Effector memory CD8-positive, alpha-beta T cell (primary cell): ENCODE results near the gene EFNA4.
A peak's percentile ranks its signal among the peaks of the same experiment; 100 is the strongest.

ENCODE experiments used
- ATAC-seq: fragments of 150-1000 bp; cut with Tn5 transposase; replicated peaks from 2 replicates; pipeline ENCODE4 v1.10.0; 2021; ENCODE audit warnings: mild to moderate bottlenecking, moderate library complexity
- DNase-seq, 3 experiments: peaks; one replicate each; pipeline ENCODE4 v3.0.0; 2021
- H3K27ac Mint-ChIP-seq, 2 donors: one replicate each; pipeline ENCODE4 v1.8.0; 2022; ENCODE audit warnings: mild to moderate bottlenecking in 2 of 2, mixed read lengths in 2 of 2, moderate library complexity in 2 of 2
- H3K27me3 Mint-ChIP-seq, 2 donors: one replicate each; pipeline ENCODE4 v1.8.0; 2022; ENCODE audit warnings: mixed read lengths in 2 of 2
- H3K36me3 Mint-ChIP-seq: one replicate; pipeline ENCODE4 v1.8.0; 2022; ENCODE audit warnings: mild to moderate bottlenecking, moderate library complexity, mixed read lengths; ENCODE audit not compliant: insufficient read depth
- H3K4me1 Mint-ChIP-seq, 2 donors: one replicate each; pipeline ENCODE4 v1.8.0; 2022; ENCODE audit warnings: low read depth in 2 of 2, mixed read lengths in 2 of 2
- H3K4me3 Mint-ChIP-seq, 2 donors: one replicate each; pipeline ENCODE4 v1.8.0; 2022; ENCODE audit warnings: mild to moderate bottlenecking in 2 of 2, mixed read lengths in 2 of 2, moderate library complexity in 2 of 2
- H3K9me3 Mint-ChIP-seq, 2 donors: one replicate each; pipeline ENCODE4 v1.8.0; 2022; ENCODE audit warnings: mixed read lengths in 2 of 2

Gene EFNA4

DNA sequence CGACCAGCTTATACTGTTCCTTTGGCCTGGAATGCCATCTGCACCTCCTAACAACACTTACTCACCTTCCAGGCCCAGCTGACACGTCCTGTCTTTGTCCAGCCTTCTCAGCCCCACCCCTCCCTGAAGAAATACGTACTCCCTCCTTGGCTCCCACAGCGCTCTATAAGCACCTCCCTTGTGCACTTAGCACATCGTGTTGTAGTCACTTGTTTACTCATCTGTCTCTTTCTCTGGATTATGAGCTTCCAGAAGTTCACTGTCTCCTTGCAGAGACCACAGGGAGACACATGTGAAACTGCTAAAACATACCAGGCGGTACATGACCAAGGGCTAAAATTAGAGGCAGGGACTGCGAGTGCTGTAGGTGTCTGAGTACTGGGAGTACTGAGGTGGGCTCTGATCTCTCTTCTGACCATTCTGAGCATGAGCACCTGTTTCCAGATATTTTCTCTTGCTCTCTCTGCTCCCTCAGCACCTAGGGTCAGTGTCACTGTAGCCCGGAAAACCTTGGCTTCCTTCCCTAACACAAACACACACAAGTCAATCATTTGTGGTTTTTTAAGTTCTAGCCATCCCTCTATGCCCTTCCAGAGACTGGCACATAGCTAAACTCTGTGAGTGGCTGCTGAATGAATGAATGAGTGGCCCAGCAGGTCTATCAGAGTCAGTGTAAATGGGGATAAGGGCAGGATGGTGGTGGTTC is 24.8 kb upstream of the EFNA4 start:
- no peak overlapping the region for H3K4me3 Mint-ChIP-seq
- H3K27ac Mint-ChIP-seq, result no peak overlapping the region
- no peak for DNase-seq
- peaks cover 9% of the 10 kb centered on the region for H3K36me3 Mint-ChIP-seq
- ATAC-seq, result no peak
- H3K27me3 Mint-ChIP-seq, result peaks cover 32 to 39% of the 10 kb centered on the region in 2 donors
- no peaks in the 10 kb centered on the region for H3K9me3 Mint-ChIP-seq
- peaks cover 0 to 3% of the 10 kb centered on the region in 2 donors for H3K4me1 Mint-ChIP-seq

- Mint-ChIP-seq H3K4me1 (peaks cover 0 to 3% of the 10 kb centered on the region in 2 donors), H3K27me3 (peaks cover 26 to 39% of the 10 kb centered on the region in 2 donors), H3K27ac (no peak overlapping the region), H3K9me3 (no peaks in the 10 kb centered on the region), H3K36me3 (peaks cover 6% of the 10 kb centered on the region), H3K4me3 (no peak overlapping the region)
- ATAC-seq (no peak), DNase-seq (no peak)
These were observed 24.3 kb upstream of the EFNA4 start for GRCh38 chr1:155039308-155039669.

DNA sequence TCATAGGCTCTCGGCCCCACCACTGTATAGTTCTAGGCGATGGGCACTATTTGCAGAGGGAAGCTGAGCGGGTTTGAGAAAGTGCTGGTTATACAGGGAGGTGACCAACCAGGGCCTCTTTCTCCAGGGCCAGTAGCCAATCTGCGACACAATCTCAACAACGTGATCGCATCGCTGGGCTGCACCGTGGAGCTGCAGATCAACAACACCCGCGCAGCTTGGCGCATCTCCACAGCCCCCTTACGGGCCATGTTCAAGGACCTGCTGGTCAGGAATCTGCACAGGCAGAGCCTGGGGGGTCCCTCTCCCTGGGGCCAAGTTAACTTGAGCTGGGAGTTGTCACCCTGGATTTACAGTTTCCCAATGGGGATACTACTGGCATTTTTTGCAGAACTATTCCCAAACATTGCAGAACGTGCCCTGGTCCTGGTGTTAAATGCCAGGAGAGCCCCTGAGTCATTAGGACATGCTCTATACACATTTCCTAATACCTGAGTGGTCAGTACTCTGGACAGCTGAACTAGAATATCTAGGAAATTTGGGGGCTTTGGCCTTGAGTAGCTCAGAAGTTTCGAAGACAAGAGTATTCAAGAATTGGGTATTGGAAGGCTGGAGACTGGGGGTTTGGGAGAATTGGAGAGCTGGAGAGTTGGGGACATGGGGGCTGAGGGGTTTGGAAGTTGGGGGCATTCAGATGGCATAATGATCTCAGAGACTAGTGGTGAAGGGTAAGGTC is 23.0 kb upstream of the EFNA4 start:
- no peak for ATAC-seq
- peaks cover 5% of the 10 kb centered on the region in 2 donors for H3K4me1 Mint-ChIP-seq
- no peaks in the 10 kb centered on the region for H3K9me3 Mint-ChIP-seq
- H3K27me3 Mint-ChIP-seq, result peaks cover 23 to 31% of the 10 kb centered on the region in 2 donors
- DNase-seq, result no peak
- H3K27ac Mint-ChIP-seq, result no peak overlapping the region
- H3K4me3 Mint-ChIP-seq, result no peak overlapping the region
- peaks cover 6% of the 10 kb centered on the region for H3K36me3 Mint-ChIP-seq

GRCh38 chr1:155042789-155043188 is 20.8 kb upstream of the EFNA4 start:
- ATAC-seq (no peak), DNase-seq (no peak)
- H3K9me3 Mint-ChIP-seq, result no peaks in the 10 kb centered on the region
- H3K27ac Mint-ChIP-seq, result no peak overlapping the region
- H3K4me3 Mint-ChIP-seq, result no peak overlapping the region
- peaks cover 5 to 6% of the 10 kb centered on the region in 2 donors for H3K4me1 Mint-ChIP-seq
- H3K36me3 Mint-ChIP-seq, result peaks cover 6% of the 10 kb centered on the region
- H3K27me3 Mint-ChIP-seq, result peaks cover 19 to 29% of the 10 kb centered on the region in 2 donors

DNA sequence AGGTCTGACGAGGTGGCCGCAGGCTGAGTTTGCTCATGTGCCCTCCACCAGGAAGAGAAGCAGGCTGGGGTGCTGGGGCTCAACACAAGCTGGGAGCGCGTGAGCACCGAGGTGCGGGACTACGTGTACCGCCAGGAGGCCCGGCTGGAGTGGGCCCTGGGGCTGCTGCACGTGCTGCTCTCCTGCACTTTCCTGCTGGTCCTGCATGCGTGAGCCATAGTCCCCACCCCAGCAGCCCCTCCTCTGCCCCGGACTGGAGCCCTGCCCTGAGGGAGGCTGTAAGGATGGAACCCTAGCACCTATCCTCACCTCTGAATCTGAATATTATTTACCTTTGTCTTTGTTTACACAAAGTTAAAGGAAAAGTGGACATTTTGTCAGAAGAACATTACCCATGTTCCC is 20.2 kb upstream of the EFNA4 start:
- Mint-ChIP-seq H3K9me3 (no peaks in the 10 kb centered on the region), H3K27ac (no peak overlapping the region), H3K36me3 (peaks cover 6% of the 10 kb centered on the region), H3K4me1 (peaks cover 3 to 5% of the 10 kb centered on the region in 2 donors), H3K27me3 (peaks cover 14 to 24% of the 10 kb centered on the region in 2 donors), H3K4me3 (no peak overlapping the region)
- DNase-seq, result no peak
- ATAC-seq, result no peak

- ATAC-seq, result no peak
- Mint-ChIP-seq H3K9me3 (no peaks in the 10 kb centered on the region), H3K4me1 (peaks cover 3 to 5% of the 10 kb centered on the region in 2 donors), H3K27me3 (peaks cover 9 to 19% of the 10 kb centered on the region in 2 donors), H3K4me3 (no peak overlapping the region), H3K36me3 (peaks cover 6% of the 10 kb centered on the region), H3K27ac (no peak overlapping the region)
- no peak for DNase-seq
These were observed 19.7 kb upstream of the EFNA4 start for GRCh38 chr1:155043793-155044192.

- Mint-ChIP-seq H3K27me3 (peaks cover 3 to 13% of the 10 kb centered on the region in 2 donors), H3K36me3 (peaks cover 6% of the 10 kb centered on the region), H3K4me3 (no peak overlapping the region), H3K9me3 (no peaks in the 10 kb centered on the region), H3K4me1 (peaks cover 3 to 5% of the 10 kb centered on the region in 2 donors), H3K27ac (peak overlapping the region in 1 of 2 donors; percentile 30)
- ATAC-seq, result no peak
- DNase-seq, result no peak
These were observed 19.2 kb upstream of the EFNA4 start for GRCh38 chr1:155044365-155044764.

GRCh38 chr1:155044812-155045657 is 18.5 kb upstream of the EFNA4 start:
- Mint-ChIP-seq H3K9me3 (no peaks in the 10 kb centered on the region), H3K27ac (peak overlapping the region in 1 of 2 donors; percentile 30), H3K4me1 (peaks cover 8 to 11% of the 10 kb centered on the region in 2 donors), H3K36me3 (peaks cover 2% of the 10 kb centered on the region), H3K27me3 (peaks cover 0 to 11% of the 10 kb centered on the region in 2 donors), H3K4me3 (no peak overlapping the region)
- DNase-seq (peak; percentile 51 to 57 (median 55)), ATAC-seq (peak; percentile 97)

GRCh38 chr1:155048449-155049334 is 14.8 kb upstream of the EFNA4 start:
- DNase-seq, result no peak
- Mint-ChIP-seq H3K27me3 (no peaks in the 10 kb centered on the region), H3K9me3 (no peaks in the 10 kb centered on the region), H3K27ac (peak overlapping the region in 1 of 2 donors; percentile 26), H3K4me1 (peaks cover 25 to 33% of the 10 kb centered on the region in 2 donors), H3K36me3 (peaks cover 4% of the 10 kb centered on the region), H3K4me3 (no peak overlapping the region)
- no peak for ATAC-seq

- ATAC-seq (no peak), DNase-seq (no peak)
- no peaks in the 10 kb centered on the region for H3K27me3 Mint-ChIP-seq
- peaks cover 23 to 31% of the 10 kb centered on the region in 2 donors for H3K4me1 Mint-ChIP-seq
- peak overlapping the region; percentile 86 to 89 for H3K4me3 Mint-ChIP-seq
- H3K27ac Mint-ChIP-seq, result peak overlapping the region; percentile 22 to 77
- peaks cover 4% of the 10 kb centered on the region for H3K36me3 Mint-ChIP-seq
- no peaks in the 10 kb centered on the region for H3K9me3 Mint-ChIP-seq
These were observed 13.6 kb upstream of the EFNA4 start for GRCh38 chr1:155049651-155050559.

GRCh38 chr1:155050560-155051341 is 12.8 kb upstream of the EFNA4 start, which contains the start of gene ADAM15:
TSS of gene ADAM15 (plus strand) at chr1:155051316. CDS start at chr1:155051387, 71 bp downstream.
- peak within 1 kb of the TSS; percentile 77 to 89 for H3K27ac Mint-ChIP-seq
- peak; percentile 76 to 81 (median 78) for DNase-seq
- peak; percentile 76 for ATAC-seq
- H3K9me3 Mint-ChIP-seq, result no peaks in the 10 kb centered on the region
- H3K36me3 Mint-ChIP-seq, result peaks cover 4% of the 10 kb centered on the region
- peak within 1 kb of the TSS; percentile 86 to 89 for H3K4me3 Mint-ChIP-seq
- no peaks in the 10 kb centered on the region for H3K27me3 Mint-ChIP-seq
- H3K4me1 Mint-ChIP-seq, result peaks cover 22 to 28% of the 10 kb centered on the region in 2 donors
